HAP-1 (cell line): Measurements from ENCODE around the gene PLA2R1.

Experiments used
- DNase-seq, 2 experiments: peaks; one replicate each; pipeline ENCODE4 v3.0.0-alpha.2; 2016 to 2020; ENCODE audit warnings: low spot score in 2 of 2
- H3K27me3 ChIP-seq: fragments of 250-450 bp; sonication (Bioruptor Pico); 2 replicates; pipeline ENCODE4 v1.5.1; 2020; ENCODE audit warnings: low read depth, mild to moderate bottlenecking, moderate library complexity
- H3K36me3 ChIP-seq: fragments of 250-450 bp; sonication (Bioruptor Pico); replicated peaks from 2 replicates; pipeline ENCODE4 v1.5.1; 2020; ENCODE audit warnings: mild to moderate bottlenecking
- H3K4me1 ChIP-seq: fragments of 250-450 bp; sonication (Bioruptor Pico); 2 replicates; pipeline ENCODE4 v1.5.1; 2020; ENCODE audit warnings: mild to moderate bottlenecking
- H3K4me3 ChIP-seq: fragments of 250-450 bp; sonication (Bioruptor Pico); 2 replicates; pipeline ENCODE4 v1.5.1; 2020; ENCODE audit warnings: mild to moderate bottlenecking, moderate library complexity
- H3K9me3 ChIP-seq: fragments of 250-450 bp; sonication (Bioruptor Pico); 2 replicates; pipeline ENCODE4 v1.5.1; 2020; ENCODE audit warnings: mild to moderate bottlenecking, moderate library complexity
- in situ Hi-C: fragments of 300-500 bp; cut with MboI; formaldehyde crosslinking; loops from 3 replicates; pipeline ENCODE4 v1.14.3; 2020; ENCODE audit warnings: low sequenced_read_pairs, inconsistent platforms, mixed read lengths

The PLA2R1 gene

GRCh38 chr2:159942146-159942545, 120.3 kb downstream of the PLA2R1 start:
- in situ Hi-C loops: no loop called here
- H3K4me1 ChIP-seq: peaks cover 10% of the 10 kb centered on the region
- DNase-seq: no peak
- no peak overlapping the region for H3K4me3 ChIP-seq
- no peaks in the 10 kb centered on the region for H3K9me3 ChIP-seq
- H3K27me3 ChIP-seq: no peaks in the 10 kb centered on the region
- no peaks in the 10 kb centered on the region for H3K36me3 ChIP-seq

- Histone ChIP-seq H3K9me3 (no peaks in the 10 kb centered on the region), H3K27me3 (no peaks in the 10 kb centered on the region), H3K4me3 (no peak overlapping the region), H3K4me1 (peaks cover 6% of the 10 kb centered on the region), H3K36me3 (no peaks in the 10 kb centered on the region)
- in situ Hi-C loops: no loop called here
- DNase-seq: no peak
Measured at GRCh38 chr2:159941729-159942128, 120.7 kb downstream of the PLA2R1 start.

DNA sequence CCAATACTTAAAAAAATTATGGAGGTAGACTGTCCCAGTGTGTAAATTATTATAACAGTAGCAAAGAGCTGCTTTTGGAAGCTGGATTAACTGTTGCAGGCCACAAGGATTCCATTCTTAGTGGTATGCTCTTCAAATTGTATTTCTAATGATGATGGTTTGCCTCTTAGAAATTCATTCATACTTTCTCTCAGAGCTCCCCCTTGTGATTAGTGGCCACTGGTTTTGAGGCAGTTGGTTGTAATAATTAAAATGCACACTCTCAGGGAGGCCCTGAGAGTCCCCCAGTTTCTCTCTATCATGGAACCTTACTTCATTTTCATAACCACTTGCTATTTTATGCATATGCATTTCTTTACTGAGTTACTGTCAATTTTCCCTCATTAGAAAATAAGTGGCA, 122.5 kb downstream of the PLA2R1 start:
- no peak overlapping the region for H3K4me3 ChIP-seq
- H3K9me3 ChIP-seq: no peaks in the 10 kb centered on the region
- no peaks in the 10 kb centered on the region for H3K27me3 ChIP-seq
- in situ Hi-C loops: no loop called here
- peak; percentile 22 to 33 for DNase-seq
- no peaks in the 10 kb centered on the region for H3K4me1 ChIP-seq
- no peaks in the 10 kb centered on the region for H3K36me3 ChIP-seq

DNA sequence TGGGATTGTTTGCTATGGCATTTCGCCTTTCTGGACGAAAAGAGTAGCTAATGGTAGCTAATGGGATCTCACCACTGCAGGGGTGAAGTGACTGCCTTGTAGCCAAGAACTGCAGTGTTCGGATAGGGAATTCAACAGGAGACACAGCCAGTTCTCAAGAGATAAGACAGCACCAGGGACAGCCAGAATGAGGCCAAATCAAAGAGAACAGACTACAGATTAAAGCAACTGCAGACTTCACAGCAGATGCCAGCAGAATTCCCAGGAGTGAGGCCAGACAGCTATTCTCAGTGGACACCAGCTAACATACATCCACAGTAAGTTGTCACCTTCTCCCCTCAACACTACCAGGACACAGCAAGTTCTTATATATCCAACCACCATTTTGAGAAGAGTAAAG, 124.0 kb downstream of the PLA2R1 start:
- Histone ChIP-seq H3K36me3 (no peaks in the 10 kb centered on the region), H3K4me3 (no peak overlapping the region), H3K27me3 (no peaks in the 10 kb centered on the region), H3K9me3 (no peaks in the 10 kb centered on the region), H3K4me1 (no peaks in the 10 kb centered on the region)
- no peak for DNase-seq
- in situ Hi-C loops: no loop called here

DNA sequence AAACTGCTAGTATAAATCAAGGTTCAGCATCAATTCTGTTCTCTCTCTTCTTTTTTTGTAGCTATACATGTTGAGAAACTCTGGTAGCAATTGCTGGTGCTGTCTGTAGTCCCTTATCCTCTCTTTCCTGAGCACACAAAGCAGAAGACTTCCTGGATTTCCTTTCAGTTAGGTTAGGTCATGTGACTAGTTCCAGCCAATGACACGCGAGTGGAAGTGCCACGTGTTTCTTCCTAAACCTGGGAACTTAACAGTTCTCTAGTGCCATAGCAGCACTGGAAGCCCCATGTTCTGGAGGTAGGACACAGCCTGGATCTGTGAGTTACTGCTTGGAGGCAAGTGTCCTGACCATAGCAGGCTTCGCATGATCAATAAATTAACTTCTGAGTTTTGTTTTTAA, 125.9 kb downstream of the PLA2R1 start:
- in situ Hi-C loops: no loop called here
- Histone ChIP-seq H3K36me3 (no peaks in the 10 kb centered on the region), H3K27me3 (no peaks in the 10 kb centered on the region), H3K9me3 (no peaks in the 10 kb centered on the region), H3K4me3 (no peak overlapping the region), H3K4me1 (no peaks in the 10 kb centered on the region)
- DNase-seq: peak in 1 of 2 experiments; percentile 39

GRCh38 chr2:159933727-159934049, 128.7 kb downstream of the PLA2R1 start:
- Histone ChIP-seq H3K4me1 (no peaks in the 10 kb centered on the region), H3K36me3 (no peaks in the 10 kb centered on the region), H3K27me3 (no peaks in the 10 kb centered on the region), H3K9me3 (0 out of 2 replicates have a peak, but pooled peaks cover 2% of the 10 kb centered on the region), H3K4me3 (no peak overlapping the region)
- no peak for DNase-seq
- in situ Hi-C loops: no loop called here

- in situ Hi-C loops: no loop called here
- no peak overlapping the region for H3K4me3 ChIP-seq
- H3K27me3 ChIP-seq: no peaks in the 10 kb centered on the region
- H3K36me3 ChIP-seq: no peaks in the 10 kb centered on the region
- H3K4me1 ChIP-seq: no peaks in the 10 kb centered on the region
- no peak for DNase-seq
- H3K9me3 ChIP-seq: 0 out of 2 replicates have a peak, but pooled peaks cover 2% of the 10 kb centered on the region
Measured at GRCh38 chr2:159933040-159933726, 129.2 kb downstream of the PLA2R1 start.

GRCh38 chr2:159926695-159927094, 135.7 kb downstream of the PLA2R1 start:
- Histone ChIP-seq H3K4me1 (no peaks in the 10 kb centered on the region; the same call in 1 of the 2 replicates), H3K36me3 (no peaks in the 10 kb centered on the region), H3K27me3 (peaks cover 5% of the 10 kb centered on the region; the same call in 1 of the 2 replicates), H3K4me3 (no peak overlapping the region), H3K9me3 (0 out of 2 replicates have a peak, but pooled peaks cover 2% of the 10 kb centered on the region)
- in situ Hi-C loops: no loop called here
- DNase-seq: no peak

DNA sequence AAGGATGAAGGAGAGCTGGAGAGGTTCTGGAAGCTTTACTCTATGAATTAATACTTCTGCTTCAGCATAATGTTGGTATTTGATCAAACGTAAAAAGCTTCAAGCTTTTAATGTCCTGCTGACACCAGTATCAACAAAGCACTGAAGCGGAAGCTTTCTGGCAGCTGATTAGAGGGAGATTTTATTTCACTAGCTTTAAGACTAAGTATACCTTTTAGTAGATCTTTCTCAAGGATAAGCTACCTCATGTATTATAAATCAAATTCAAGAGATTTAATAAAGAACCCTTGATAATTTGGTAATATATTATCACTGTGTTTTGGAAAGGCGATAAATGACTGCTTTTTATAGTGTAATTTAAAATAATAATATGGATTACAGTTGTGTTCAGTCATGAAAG, 136.4 kb downstream of the PLA2R1 start:
- Histone ChIP-seq H3K9me3 (0 out of 2 replicates have a peak, but pooled peaks cover 2% of the 10 kb centered on the region), H3K4me3 (no peak overlapping the region), H3K36me3 (no peaks in the 10 kb centered on the region), H3K4me1 (no peaks in the 10 kb centered on the region; the same call in 1 of the 2 replicates), H3K27me3 (peaks cover 5% of the 10 kb centered on the region; the same call in 1 of the 2 replicates)
- no peak for DNase-seq
- in situ Hi-C loops: no loop called here

GRCh38 chr2:159922563-159922962, 139.9 kb downstream of the PLA2R1 start:
- no peak overlapping the region for H3K4me3 ChIP-seq
- peaks cover 5% of the 10 kb centered on the region; the same call in 1 of the 2 replicates for H3K27me3 ChIP-seq
- no peak for DNase-seq
- in situ Hi-C loops: no loop called here
- H3K9me3 ChIP-seq: no peaks in the 10 kb centered on the region
- H3K36me3 ChIP-seq: no peaks in the 10 kb centered on the region
- no peaks in the 10 kb centered on the region; the same call in 1 of the 2 replicates for H3K4me1 ChIP-seq

GRCh38 chr2:159921752-159922404, 140.5 kb downstream of the PLA2R1 start:
- Histone ChIP-seq H3K36me3 (no peaks in the 10 kb centered on the region), H3K27me3 (peaks cover 5% of the 10 kb centered on the region; the same call in 1 of the 2 replicates), H3K4me1 (no peaks in the 10 kb centered on the region; the same call in 1 of the 2 replicates), H3K9me3 (no peaks in the 10 kb centered on the region), H3K4me3 (no peak overlapping the region)
- in situ Hi-C loops: no loop called here
- peak; percentile 76 to 93 for DNase-seq

DNA sequence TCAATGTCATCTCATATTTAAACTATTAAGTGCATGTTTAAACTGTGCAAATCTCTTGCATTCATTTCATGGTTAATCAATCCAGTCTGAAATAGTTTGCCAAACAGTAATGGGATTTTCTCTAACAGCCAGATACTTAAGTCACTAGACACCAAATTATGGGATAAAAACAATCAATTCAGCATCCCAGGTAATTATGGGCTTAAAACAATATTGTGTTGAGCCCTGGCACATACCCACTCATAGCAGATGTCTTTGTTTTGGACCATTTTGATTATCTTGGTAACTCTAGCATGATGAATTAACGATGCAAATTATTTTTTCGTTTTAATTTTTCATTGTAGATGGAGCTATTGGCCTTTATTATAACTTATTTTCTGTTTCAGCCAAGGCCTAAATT, 145.9 kb downstream of the PLA2R1 start:
- H3K36me3 ChIP-seq: no peaks in the 10 kb centered on the region
- no peak overlapping the region for H3K4me3 ChIP-seq
- no peak for DNase-seq
- H3K4me1 ChIP-seq: no peaks in the 10 kb centered on the region
- H3K9me3 ChIP-seq: no peaks in the 10 kb centered on the region
- in situ Hi-C loops: no loop called here
- no peaks in the 10 kb centered on the region for H3K27me3 ChIP-seq

- Histone ChIP-seq H3K27me3 (no peaks in the 10 kb centered on the region), H3K9me3 (no peaks in the 10 kb centered on the region), H3K36me3 (no peaks in the 10 kb centered on the region), H3K4me1 (no peaks in the 10 kb centered on the region), H3K4me3 (no peak overlapping the region)
- in situ Hi-C loops: no loop called here
- no peak for DNase-seq
Measured at GRCh38 chr2:159913900-159914299, 148.5 kb downstream of the PLA2R1 start.

DNA sequence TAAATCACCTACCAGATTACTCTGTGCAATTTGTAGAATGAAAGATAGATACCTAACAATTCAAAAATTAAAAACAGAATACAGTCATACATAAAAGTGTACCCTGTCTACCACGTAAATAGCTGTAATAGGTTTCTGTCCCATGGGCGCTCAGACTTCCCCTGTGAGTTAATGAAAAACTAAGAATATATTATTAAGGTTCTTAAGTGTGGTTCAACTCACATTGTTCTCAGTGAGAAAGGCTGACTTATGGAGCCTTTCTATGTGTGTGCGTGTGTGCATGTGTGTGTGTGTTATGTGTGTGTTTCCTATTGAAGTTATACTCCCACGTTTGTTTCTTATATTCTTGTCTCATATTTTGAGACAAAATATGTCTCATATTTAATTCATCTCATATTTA, 149.8 kb downstream of the PLA2R1 start:
- no peak for DNase-seq
- no peaks in the 10 kb centered on the region for H3K36me3 ChIP-seq
- no peaks in the 10 kb centered on the region for H3K27me3 ChIP-seq
- H3K4me3 ChIP-seq: no peak overlapping the region
- in situ Hi-C loops: no loop called here
- no peaks in the 10 kb centered on the region for H3K9me3 ChIP-seq
- H3K4me1 ChIP-seq: no peaks in the 10 kb centered on the region
